NT2/D1 (cell line): Measurements from ENCODE around the gene TMUB2.

Source experiments
- SUZ12 ChIP-seq: IDR thresholded peaks from 2 replicates; pipeline ENCODE4 v1.6.1; 2011; ENCODE audit not compliant: insufficient read length, insufficient read depth; ENCODE audit errors: extremely low read depth
- YY1 ChIP-seq: IDR thresholded peaks from 2 replicates; pipeline ENCODE4 v1.6.1; 2011; ENCODE audit not compliant: insufficient read length, insufficient read depth

DNA sequence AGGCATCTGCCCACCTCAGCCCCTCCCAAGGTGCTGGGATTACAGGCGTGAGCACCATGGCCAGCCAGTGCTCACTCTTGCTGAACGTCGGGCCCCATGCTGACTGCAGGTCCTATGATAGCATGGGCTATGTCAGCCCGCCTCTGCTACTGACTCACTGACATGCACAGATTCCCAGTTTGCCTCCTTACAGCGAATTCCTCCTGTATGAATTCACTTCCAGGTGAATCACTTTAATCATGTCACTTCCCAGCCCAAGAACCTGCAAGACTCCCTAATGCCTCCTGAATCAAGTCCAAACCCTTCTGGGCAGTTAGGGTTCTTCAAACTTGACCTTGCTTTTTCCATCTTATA, 48.8 kb downstream of the TMUB2 start:
- no peak for TF ChIP-seq YY1
- TF ChIP-seq SUZ12, result no peak
